Upper lobe of left lung (tissue), 6 donors: ENCODE measurements around the gene IL17A. TPM values are rescaled to one million over a fixed set of nuclear protein-coding genes. Genes with fewer than 3 reads are reported as not detected.
"Not testable (repeated sequence)": the region's sequence is repeated elsewhere in the genome, so short reads cannot be mapped to it uniquely, and the experiment has no call there.

Experiments used
- ATAC-seq, 2 donors: fragments of 200-7000 bp; cut with Tn5 transposase; one replicate each; pipeline ENCODE4 v1.9.1; 2022; ENCODE audit warnings: mild to moderate bottlenecking in 2 of 2, moderate library complexity in 2 of 2; ENCODE audit not compliant: low FRiP score in 2 of 2
- DNase-seq, 2 donors: peaks; one replicate each; pipeline ENCODE4 v3.0.0-alpha.2; 2019 to 2020
- H3K27ac ChIP-seq, 4 donors: fragments of 200-600 bp; sonication (generic); one replicate each; pipeline ENCODE4 v1.5.1; 2016 to 2019
- H3K27me3 ChIP-seq, 4 donors: fragments of 200-600 bp; sonication (generic); one replicate each; pipeline ENCODE4 v1.5.1; 2017 to 2019
- H3K36me3 ChIP-seq, 4 donors: fragments of 200-600 bp; sonication (generic); one replicate each; pipeline ENCODE4 v1.5.1; 2016 to 2019
- H3K4me1 ChIP-seq, 4 donors: fragments of 200-600 bp; sonication (generic); one replicate each; pipeline ENCODE4 v1.5.1; 2018 to 2019
- H3K4me3 ChIP-seq, 4 donors: fragments of 200-600 bp; sonication (generic); one replicate each; pipeline ENCODE4 v1.5.1; 2017 to 2019; ENCODE audit warnings: mild to moderate bottlenecking in 2 of 4, moderate library complexity in 1 of 4
- H3K9me3 ChIP-seq, 4 donors: fragments of 200-600 bp; sonication (generic); one replicate each; pipeline ENCODE4 v1.5.1; 2018 to 2019
- EP300 ChIP-seq, 4 donors: sonication (generic); formaldehyde crosslinking; IDR thresholded peaks; one replicate each; pipeline ENCODE4 v1.5.1; 2017; ENCODE audit warnings: antibody characterized with exemption in 4 of 4, control low read depth in 2 of 4
- POLR2A ChIP-seq, 4 donors: fragments of 450-650 bp; IDR thresholded peaks; one replicate each; pipeline ENCODE4 v1.5.1; 2016 to 2017; ENCODE audit warnings: antibody characterized with exemption in 4 of 4, mild to moderate bottlenecking in 2 of 4
- POLR2AphosphoS5 ChIP-seq, 2 donors: sonication (generic); formaldehyde crosslinking; IDR thresholded peaks; one replicate each; pipeline ENCODE4 v1.5.1; 2017; ENCODE audit warnings: antibody characterized with exemption in 2 of 2
- WGBS, 2 donors: methylation state at CpG; one replicate each; pipeline ENCODE4 v1.1.5; 2017 to 2018; 5-methylcytosine and 5-hydroxymethylcytosine counted together
- total RNA-seq, 6 donors: library from RNA; depleted of rRNA in 4 of 6; stranded (reverse); fragments of >200 nt in 4 of 6; gene quantifications; one replicate each; pipeline versions ENCODE4 v1.1.0 to v1.2.1, GENCODE V29; 2016 to 2021
- TF ChIP-seq, protein P1 (sequence below), 6 experiments: fragments of 450-650 bp in 4 of 6; fragments of 200-600 bp in 2 of 6; sonication (generic) in 2 of 6; IDR thresholded peaks; one replicate each; pipeline ENCODE4 v1.5.1; 2016 to 2019; ENCODE audit warnings: antibody characterized with exemption in 6 of 6
- donor health status: DM: no; HTN: no; CAD: no; lungs with moderate emphysema.
- donor health status: DM: no; HTN: yes; CAD: no; lungs with severe emphysema.

The IL17A gene
- total RNA-seq, 6 donors from 2014 or later: not detected

DNA sequence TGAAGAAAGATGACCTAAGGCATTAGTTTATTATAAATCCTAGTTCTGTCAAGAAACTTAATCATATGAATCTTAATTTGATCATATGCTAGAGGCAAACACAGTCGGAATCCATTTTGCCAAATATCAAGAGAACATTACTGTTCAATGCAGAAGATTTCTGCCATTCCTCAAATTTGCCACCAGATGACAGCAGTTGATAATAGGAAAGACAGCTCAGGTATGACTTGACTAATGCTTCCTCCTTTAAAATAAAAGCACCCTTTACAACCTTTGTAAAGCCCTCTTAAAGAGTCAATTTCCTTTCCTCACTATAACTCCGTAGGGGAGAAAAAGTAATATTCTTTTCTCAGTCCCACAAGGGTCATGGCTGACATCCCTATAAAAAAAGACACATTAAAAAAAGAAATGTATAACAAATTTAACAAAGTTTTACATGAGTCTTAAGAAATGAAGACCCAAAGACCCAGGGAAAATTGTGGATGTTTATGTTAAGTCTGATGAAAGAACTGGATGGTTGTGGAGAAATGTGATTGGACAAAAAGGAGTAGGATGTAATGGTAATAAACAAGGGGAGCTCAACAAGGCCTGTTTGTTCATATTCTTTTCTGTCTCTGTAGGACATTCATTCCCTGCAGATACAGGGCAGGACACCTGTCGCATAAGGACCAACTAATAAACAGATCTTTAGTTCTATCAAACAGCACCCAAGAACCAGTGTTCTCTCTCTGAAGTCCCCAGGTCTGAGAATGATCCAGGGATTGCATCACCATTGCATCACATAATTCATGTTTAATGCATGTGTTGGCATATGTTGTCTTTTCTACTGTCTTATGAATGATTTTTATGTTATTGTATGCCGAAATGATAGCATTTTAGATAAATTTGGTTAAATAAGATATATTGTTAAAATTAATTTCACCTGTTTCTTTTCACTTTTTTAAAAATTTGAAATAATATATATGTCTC, 23.0 kb upstream of the IL17A start:
- ATAC-seq: no peak
- DNase-seq: no peak

GRCh38 chr6:52164319-52165094, 21.7 kb upstream of the IL17A start:
- Histone ChIP-seq H3K27me3 (no peaks in the 10 kb centered on the region), H3K4me3 (no peak overlapping the region), H3K27ac (no peak overlapping the region), H3K36me3 (no peaks in the 10 kb centered on the region), H3K9me3 (no peaks in the 10 kb centered on the region), H3K4me1 (no peaks in the 10 kb centered on the region)
- no peak for DNase-seq
- ATAC-seq: no peak
- WGBS, 2 donors: 61 to 63% methylated on average over 3 of the region's 3 CpGs
- TF ChIP-seq, protein P1, sequence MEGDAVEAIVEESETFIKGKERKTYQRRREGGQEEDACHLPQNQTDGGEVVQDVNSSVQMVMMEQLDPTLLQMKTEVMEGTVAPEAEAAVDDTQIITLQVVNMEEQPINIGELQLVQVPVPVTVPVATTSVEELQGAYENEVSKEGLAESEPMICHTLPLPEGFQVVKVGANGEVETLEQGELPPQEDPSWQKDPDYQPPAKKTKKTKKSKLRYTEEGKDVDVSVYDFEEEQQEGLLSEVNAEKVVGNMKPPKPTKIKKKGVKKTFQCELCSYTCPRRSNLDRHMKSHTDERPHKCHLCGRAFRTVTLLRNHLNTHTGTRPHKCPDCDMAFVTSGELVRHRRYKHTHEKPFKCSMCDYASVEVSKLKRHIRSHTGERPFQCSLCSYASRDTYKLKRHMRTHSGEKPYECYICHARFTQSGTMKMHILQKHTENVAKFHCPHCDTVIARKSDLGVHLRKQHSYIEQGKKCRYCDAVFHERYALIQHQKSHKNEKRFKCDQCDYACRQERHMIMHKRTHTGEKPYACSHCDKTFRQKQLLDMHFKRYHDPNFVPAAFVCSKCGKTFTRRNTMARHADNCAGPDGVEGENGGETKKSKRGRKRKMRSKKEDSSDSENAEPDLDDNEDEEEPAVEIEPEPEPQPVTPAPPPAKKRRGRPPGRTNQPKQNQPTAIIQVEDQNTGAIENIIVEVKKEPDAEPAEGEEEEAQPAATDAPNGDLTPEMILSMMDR (IDR thresholded peaks at IDR 0.05): no peak
- TF ChIP-seq POLR2A (IDR thresholded peaks at IDR 0.05) (no peak), POLR2AphosphoS5 (IDR thresholded peaks at IDR 0.05) (no peak), EP300 (IDR thresholded peaks at IDR 0.05) (no peak)

More for the DNA sequence above, 23.0 kb upstream of the IL17A start:
- Histone ChIP-seq H3K4me1 (no peaks in the 10 kb centered on the region), H3K27me3 (no peaks in the 10 kb centered on the region), H3K27ac (no peak overlapping the region), H3K9me3 (no peaks in the 10 kb centered on the region), H3K36me3 (no peaks in the 10 kb centered on the region), H3K4me3 (no peak overlapping the region)
- TF ChIP-seq, protein P1 (IDR thresholded peaks at IDR 0.05): peak in 4 of 6 experiments; percentile 11 to 66 (median 59)
- no peak for TF ChIP-seq POLR2A (IDR thresholded peaks at IDR 0.05)
- WGBS, 2 donors: 63 to 65% methylated on average over 4 of the region's 4 CpGs

DNA sequence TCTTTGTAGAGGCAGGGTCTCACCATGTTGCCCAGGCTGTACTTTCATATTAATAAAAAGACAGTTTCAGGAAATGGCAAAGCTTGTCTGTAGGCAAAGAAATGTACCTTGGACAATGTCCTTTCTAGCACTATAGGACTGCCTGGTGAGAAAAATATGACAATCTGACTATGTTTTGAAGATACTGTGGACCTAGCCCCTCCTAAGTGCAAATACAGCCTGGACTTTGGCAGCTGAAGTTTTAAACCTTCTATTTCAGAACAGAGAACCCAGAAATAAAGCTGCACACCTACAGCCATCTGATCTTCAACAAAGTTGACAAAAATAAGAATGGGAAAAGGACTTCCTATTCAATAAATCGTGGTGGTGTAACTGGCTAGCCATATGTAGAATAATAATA, 18.9 kb upstream of the IL17A start:
- Histone ChIP-seq H3K27ac (no peak overlapping the region), H3K27me3 (no peaks in the 10 kb centered on the region), H3K36me3 (no peaks in the 10 kb centered on the region), H3K4me3 (no peak overlapping the region), H3K9me3 (no peaks in the 10 kb centered on the region), H3K4me1 (no peaks in the 10 kb centered on the region)
- 86 to 93% methylated on average over 1 of the region's 1 CpG for WGBS, 2 donors
- TF ChIP-seq POLR2A (IDR thresholded peaks at IDR 0.05) (no peak), POLR2AphosphoS5 (IDR thresholded peaks at IDR 0.05) (no peak), EP300 (IDR thresholded peaks at IDR 0.05) (no peak)
- TF ChIP-seq, protein P1 (IDR thresholded peaks at IDR 0.05): no peak
- DNase-seq (no peak), ATAC-seq (no peak)

DNA sequence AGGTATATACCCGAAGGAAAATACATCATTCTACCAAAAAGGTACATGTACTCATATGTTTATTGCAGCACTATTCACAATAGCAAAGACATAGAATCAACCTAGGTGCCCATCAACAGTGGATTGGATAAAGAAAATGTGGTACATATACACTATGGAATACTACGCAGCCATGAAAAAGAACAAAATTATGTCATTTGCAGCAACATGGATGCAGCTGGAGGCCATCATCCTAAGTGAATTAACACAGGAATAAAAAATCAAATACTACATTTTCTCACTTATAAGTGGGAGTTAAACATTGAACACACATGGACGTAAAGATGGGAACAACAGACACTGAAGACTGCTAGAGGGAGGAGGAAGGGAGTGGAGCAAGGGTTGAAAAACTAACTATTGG, 17.8 kb upstream of the IL17A start:
- not testable (repeated sequence) for ATAC-seq, H3K27ac ChIP-seq, H3K4me1 ChIP-seq, H3K9me3 ChIP-seq, H3K36me3 ChIP-seq, DNase-seq, H3K27me3 ChIP-seq, H3K4me3 ChIP-seq
- WGBS, 2 donors: 32 to 33% methylated on average over 3 of the region's 3 CpGs

DNA sequence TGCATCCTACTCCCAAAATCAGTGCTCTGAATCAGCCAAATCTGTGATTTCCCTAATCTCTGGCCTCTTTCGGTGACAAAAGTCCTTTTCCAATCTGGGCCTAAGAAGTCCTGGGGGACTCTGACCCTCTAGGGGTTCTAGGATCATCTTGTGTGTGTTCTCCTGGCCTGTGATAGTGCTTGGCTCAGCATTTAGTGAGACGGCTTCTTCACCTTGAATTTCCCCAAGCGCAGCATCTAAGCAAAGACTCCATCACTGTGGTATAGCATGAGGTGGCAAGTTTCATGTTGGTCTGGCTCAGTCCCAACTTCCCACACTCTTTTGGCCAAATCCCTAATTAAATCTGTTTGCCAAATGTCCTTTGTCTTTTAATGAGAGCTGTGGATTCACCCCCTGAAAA, 12.1 kb upstream of the IL17A start:
- H3K36me3 ChIP-seq: no peaks in the 10 kb centered on the region
- H3K27me3 ChIP-seq: no peaks in the 10 kb centered on the region
- H3K9me3 ChIP-seq: no peaks in the 10 kb centered on the region
- no peak for DNase-seq
- H3K4me1 ChIP-seq: peaks cover 0 to 4% (median 0%) of the 10 kb centered on the region in 4 donors
- H3K4me3 ChIP-seq: no peak overlapping the region
- no peak for ATAC-seq
- 72 to 81% methylated on average over 2 to 3 of the region's 3 CpGs for WGBS, 2 donors
- no peak overlapping the region for H3K27ac ChIP-seq
- no peak for TF ChIP-seq EP300 (IDR thresholded peaks at IDR 0.05)
- TF ChIP-seq POLR2A (IDR thresholded peaks at IDR 0.05): no peak
- TF ChIP-seq, protein P1 (IDR thresholded peaks at IDR 0.05): no peak
- no peak for TF ChIP-seq POLR2AphosphoS5 (IDR thresholded peaks at IDR 0.05)
